ENCODE data around the gene AVPR2. TPM values are rescaled to one million over a fixed set of nuclear protein-coding genes. Genes with fewer than 3 reads are reported as not detected.

AVPR2 gene
- total and polyA plus RNA-seq, 2 donors = 0.53 to 7.7 TPM

GRCh38 chrX:153906126-153906917 is 1.8 kb downstream of the AVPR2 start:
- DNase-seq (ENCODE audit: extremely low spot score) = no peak
- Histone ChIP-seq H3K27ac (ENCODE audit: low read depth) (no peak overlapping the region), H3K36me3 (ENCODE audit: insufficient read depth) (no peaks in the 10 kb centered on the region), H3K4me1 (ENCODE audit: insufficient read depth) (no peaks in the 10 kb centered on the region), H3K4me3 (ENCODE audit: low read depth, low read length) (no peak overlapping the region)
- 86% methylated on average over 27 of the region's 27 CpGs for WGBS

- Histone ChIP-seq H3K27ac (ENCODE audit: low read depth) (no peak overlapping the region), H3K4me1 (ENCODE audit: insufficient read depth) (no peaks in the 10 kb centered on the region), H3K4me3 (ENCODE audit: low read depth, low read length) (no peak overlapping the region), H3K36me3 (ENCODE audit: insufficient read depth) (no peaks in the 10 kb centered on the region)
- no peak for DNase-seq (ENCODE audit: extremely low spot score)
- WGBS = 77% methylated on average over 12 of the region's 12 CpGs
These were observed 3.0 kb downstream of the AVPR2 start for GRCh38 chrX:153907456-153907855.

- no peak overlapping the region for H3K27ac ChIP-seq (ENCODE audit: low read depth)
- 93% methylated on average over 23 of the region's 23 CpGs for WGBS
- H3K4me1 ChIP-seq (ENCODE audit: insufficient read depth) = no peaks in the 10 kb centered on the region
- H3K36me3 ChIP-seq (ENCODE audit: insufficient read depth) = no peaks in the 10 kb centered on the region
- no peak for DNase-seq (ENCODE audit: extremely low spot score)
- no peak overlapping the region for H3K4me3 ChIP-seq (ENCODE audit: low read depth, low read length)
These were observed 3.9 kb downstream of the AVPR2 start for GRCh38 chrX:153908219-153908860.

- Histone ChIP-seq H3K27ac (ENCODE audit: low read depth) (no peak overlapping the region), H3K4me1 (ENCODE audit: insufficient read depth) (no peaks in the 10 kb centered on the region), H3K4me3 (ENCODE audit: low read depth, low read length) (no peak overlapping the region), H3K36me3 (ENCODE audit: insufficient read depth) (no peaks in the 10 kb centered on the region)
- DNase-seq (ENCODE audit: extremely low spot score) = no peak
- 70% methylated on average over 37 of the region's 37 CpGs for WGBS
These were observed 4.8 kb downstream of the AVPR2 start for GRCh38 chrX:153909024-153909979.

- Histone ChIP-seq H3K36me3 (ENCODE audit: insufficient read depth) (no peaks in the 10 kb centered on the region), H3K4me1 (ENCODE audit: insufficient read depth) (no peaks in the 10 kb centered on the region), H3K4me3 (ENCODE audit: low read depth, low read length) (no peak overlapping the region), H3K27ac (ENCODE audit: low read depth) (no peak overlapping the region)
- 94% methylated on average over 25 of the region's 25 CpGs for WGBS
- no peak for DNase-seq (ENCODE audit: extremely low spot score)
These were observed 5.5 kb downstream of the AVPR2 start for GRCh38 chrX:153909980-153910360.

- H3K4me1 ChIP-seq (ENCODE audit: insufficient read depth) = no peaks in the 10 kb centered on the region
- no peaks in the 10 kb centered on the region for H3K36me3 ChIP-seq (ENCODE audit: insufficient read depth)
- no peak overlapping the region for H3K27ac ChIP-seq (ENCODE audit: low read depth)
- WGBS = 97% methylated on average over 22 of the region's 22 CpGs
- H3K4me3 ChIP-seq (ENCODE audit: low read depth, low read length) = no peak overlapping the region
- DNase-seq (ENCODE audit: extremely low spot score) = no peak
These were observed 6.0 kb downstream of the AVPR2 start for GRCh38 chrX:153910446-153910845.

- no peak overlapping the region for H3K4me3 ChIP-seq (ENCODE audit: low read depth, low read length)
- no peaks in the 10 kb centered on the region for H3K4me1 ChIP-seq (ENCODE audit: insufficient read depth)
- no peak overlapping the region for H3K27ac ChIP-seq (ENCODE audit: low read depth)
- WGBS = 86% methylated on average over 6 of the region's 6 CpGs
- DNase-seq (ENCODE audit: extremely low spot score) = no peak
- no peaks in the 10 kb centered on the region for H3K36me3 ChIP-seq (ENCODE audit: insufficient read depth)
These were observed 7.3 kb downstream of the AVPR2 start for GRCh38 chrX:153911798-153912197.

- no peak for DNase-seq (ENCODE audit: extremely low spot score)
- Histone ChIP-seq H3K4me1 (ENCODE audit: insufficient read depth) (no peaks in the 10 kb centered on the region), H3K4me3 (ENCODE audit: low read depth, low read length) (no peak overlapping the region), H3K27ac (ENCODE audit: low read depth) (no peak overlapping the region), H3K36me3 (ENCODE audit: insufficient read depth) (no peaks in the 10 kb centered on the region)
- 57% methylated on average over 17 of the region's 17 CpGs for WGBS
These were observed 8.7 kb downstream of the AVPR2 start for GRCh38 chrX:153913211-153913610.

- WGBS = 88% methylated on average over 17 of the region's 17 CpGs
- no peaks in the 10 kb centered on the region for H3K36me3 ChIP-seq (ENCODE audit: insufficient read depth)
- H3K27ac ChIP-seq (ENCODE audit: low read depth) = no peak overlapping the region
- no peaks in the 10 kb centered on the region for H3K4me1 ChIP-seq (ENCODE audit: insufficient read depth)
- DNase-seq (ENCODE audit: extremely low spot score) = no peak
- no peak overlapping the region for H3K4me3 ChIP-seq (ENCODE audit: low read depth, low read length)
These were observed 9.2 kb downstream of the AVPR2 start for GRCh38 chrX:153913701-153914100.

GRCh38 chrX:153917869-153918268 is 13.4 kb downstream of the AVPR2 start:
- 86% methylated on average over 6 of the region's 6 CpGs for WGBS
- Histone ChIP-seq H3K4me1 (ENCODE audit: insufficient read depth) (no peaks in the 10 kb centered on the region), H3K27ac (ENCODE audit: low read depth) (no peak overlapping the region), H3K4me3 (ENCODE audit: low read depth, low read length) (no peak overlapping the region), H3K36me3 (ENCODE audit: insufficient read depth) (no peaks in the 10 kb centered on the region)
- DNase-seq (ENCODE audit: extremely low spot score) = no peak

- H3K4me1 ChIP-seq (ENCODE audit: insufficient read depth) = no peaks in the 10 kb centered on the region
- no peak overlapping the region for H3K4me3 ChIP-seq (ENCODE audit: low read depth, low read length)
- DNase-seq (ENCODE audit: extremely low spot score) = no peak
- WGBS = 96% methylated on average over 13 of the region's 13 CpGs
- H3K27ac ChIP-seq (ENCODE audit: low read depth) = no peak overlapping the region
- H3K36me3 ChIP-seq (ENCODE audit: insufficient read depth) = no peaks in the 10 kb centered on the region
These were observed 14.8 kb downstream of the AVPR2 start for GRCh38 chrX:153919281-153919680.

GRCh38 chrX:153920546-153920945 is 16.1 kb downstream of the AVPR2 start:
- WGBS = 98% methylated on average over 14 of the region's 14 CpGs
- Histone ChIP-seq H3K27ac (ENCODE audit: low read depth) (no peak overlapping the region), H3K4me3 (ENCODE audit: low read depth, low read length) (no peak overlapping the region), H3K4me1 (ENCODE audit: insufficient read depth) (no peaks in the 10 kb centered on the region), H3K36me3 (ENCODE audit: insufficient read depth) (no peaks in the 10 kb centered on the region)
- DNase-seq (ENCODE audit: extremely low spot score) = no peak

GRCh38 chrX:153921070-153921469 is 16.6 kb downstream of the AVPR2 start:
- WGBS = 69% methylated on average over 16 of the region's 16 CpGs
- no peak for DNase-seq (ENCODE audit: extremely low spot score)
- Histone ChIP-seq H3K4me3 (ENCODE audit: low read depth, low read length) (no peak overlapping the region), H3K36me3 (ENCODE audit: insufficient read depth) (no peaks in the 10 kb centered on the region), H3K4me1 (ENCODE audit: insufficient read depth) (no peaks in the 10 kb centered on the region), H3K27ac (ENCODE audit: low read depth) (no peak overlapping the region)
